ENCODE measurements around the gene NDE1. TPM values are rescaled to one million over a fixed set of nuclear protein-coding genes. Genes with fewer than 3 reads are reported as not detected.

Gene NDE1
- total and polyA plus RNA-seq, 2 donors (not counting 3 experiments of a cell fraction or from before 2014, with no cell fraction given), result 28.0 to 90.2 TPM

GRCh38 chr16:15676506-15676905, 26.5 kb downstream of the NDE1 start:
- H3K9me3 ChIP-seq (replicated peaks; ENCODE audit: control insufficient read depth, insufficient read depth, low read length), result no peaks in the 10 kb centered on the region
- no peak overlapping the region for H3K9ac ChIP-seq (replicated peaks; ENCODE audit: extremely low read depth, insufficient read depth, low read length)
- H2AFZ ChIP-seq (ENCODE audit: low read depth, low read length), result no peak overlapping the region
- no peaks in the 10 kb centered on the region for H3K27me3 ChIP-seq (ENCODE audit: control insufficient read depth in 2 of 2, insufficient read depth in 2 of 2, low read length in 2 of 2)
- no peak overlapping the region for H3K4me2 ChIP-seq (ENCODE audit: insufficient read depth, low read length)
- H3K9me1 ChIP-seq (replicated peaks; ENCODE audit: control insufficient read depth, extremely low read depth, insufficient read depth, low read length), result no peaks in the 10 kb centered on the region
- POLR2A ChIA-PET, result no interaction called here
- H3K4me1 ChIP-seq (ENCODE audit: control insufficient read depth, extremely low read depth, insufficient read depth, low read length), result peaks cover 21% of the 10 kb centered on the region
- H3K27ac ChIP-seq (ENCODE audit: insufficient read depth, low read depth, low read length), result no peak overlapping the region
- intact Hi-C loops (cut with micrococcal nuclease) (no loop called here), dilution Hi-C loops (cut with MboI; ENCODE audit: extremely low pct_ligation_motif_present, low sequenced_read_pairs) (no loop called here)
- H4K20me1 ChIP-seq (replicated peaks; ENCODE audit: control insufficient read depth, extremely low read depth, insufficient read depth, low read length), result no peaks in the 10 kb centered on the region
- BruUV-seq (replicated peaks), result no TSS peak
- CTCF ChIA-PET, result no interaction called here
- no peak overlapping the region for H3K4me3 ChIP-seq (replicated peaks in 1 of 3; ENCODE audit: insufficient read depth in 1 of 3, low read depth in 1 of 3, low read length in 3 of 3)
- TF ChIP-seq, protein P1, sequence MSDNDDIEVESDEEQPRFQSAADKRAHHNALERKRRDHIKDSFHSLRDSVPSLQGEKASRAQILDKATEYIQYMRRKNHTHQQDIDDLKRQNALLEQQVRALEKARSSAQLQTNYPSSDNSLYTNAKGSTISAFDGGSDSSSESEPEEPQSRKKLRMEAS (IDR thresholded peaks at IDR 0.05; ENCODE audit: insufficient read depth, insufficient read length), result no peak
- TF ChIP-seq GATA2 (IDR thresholded peaks at IDR 0.05; ENCODE audit: insufficient read depth, insufficient read length, low read depth, low read length), result no peak
- no peak for TF ChIP-seq FOS (IDR thresholded peaks at IDR 0.05; ENCODE audit: borderline replicate concordance, insufficient read depth, low read length)
- TF ChIP-seq MYC (IDR thresholded peaks at IDR 0.05; ENCODE audit: low read depth, low read length), result no peak
- TF ChIP-seq EZH2 (IDR thresholded peaks at IDR 0.05; ENCODE audit: borderline replicate concordance, low read depth, low read length, severe bottlenecking), result no peak
- TF ChIP-seq POLR2A (IDR thresholded peaks at IDR 0.05; ENCODE audit: low read depth, low read length), result no peak
- no peak for TF ChIP-seq POLR2AphosphoS5 (IDR thresholded peaks at IDR 0.05; ENCODE audit: insufficient read depth, low read depth, low read length)
- TF ChIP-seq, protein P2, sequence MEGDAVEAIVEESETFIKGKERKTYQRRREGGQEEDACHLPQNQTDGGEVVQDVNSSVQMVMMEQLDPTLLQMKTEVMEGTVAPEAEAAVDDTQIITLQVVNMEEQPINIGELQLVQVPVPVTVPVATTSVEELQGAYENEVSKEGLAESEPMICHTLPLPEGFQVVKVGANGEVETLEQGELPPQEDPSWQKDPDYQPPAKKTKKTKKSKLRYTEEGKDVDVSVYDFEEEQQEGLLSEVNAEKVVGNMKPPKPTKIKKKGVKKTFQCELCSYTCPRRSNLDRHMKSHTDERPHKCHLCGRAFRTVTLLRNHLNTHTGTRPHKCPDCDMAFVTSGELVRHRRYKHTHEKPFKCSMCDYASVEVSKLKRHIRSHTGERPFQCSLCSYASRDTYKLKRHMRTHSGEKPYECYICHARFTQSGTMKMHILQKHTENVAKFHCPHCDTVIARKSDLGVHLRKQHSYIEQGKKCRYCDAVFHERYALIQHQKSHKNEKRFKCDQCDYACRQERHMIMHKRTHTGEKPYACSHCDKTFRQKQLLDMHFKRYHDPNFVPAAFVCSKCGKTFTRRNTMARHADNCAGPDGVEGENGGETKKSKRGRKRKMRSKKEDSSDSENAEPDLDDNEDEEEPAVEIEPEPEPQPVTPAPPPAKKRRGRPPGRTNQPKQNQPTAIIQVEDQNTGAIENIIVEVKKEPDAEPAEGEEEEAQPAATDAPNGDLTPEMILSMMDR (IDR thresholded peaks at IDR 0.05; ENCODE audit: extremely low read depth in 1 of 2, insufficient read depth in 1 of 2, low read depth in 1 of 2, low read length in 2 of 2), result no peak
- TF ChIP-seq JUN (IDR thresholded peaks at IDR 0.05; ENCODE audit: borderline replicate concordance, insufficient read depth, insufficient read length, low read depth), result no peak
- DNase-seq (ENCODE audit: low read depth, low spot score), result no peak
- peaks cover 22% of the 10 kb centered on the region for H3K79me2 ChIP-seq (ENCODE audit: control insufficient read depth, insufficient read depth, low read length)
- H3K36me3 ChIP-seq (ENCODE audit: control insufficient read depth in 2 of 2, extremely low read depth in 1 of 2, insufficient read depth in 2 of 2, low read length in 2 of 2), result peaks cover 3 to 10% of the 10 kb centered on the region in 2 experiments
- FAIRE-seq, result no peak

Measured in endothelial cell of umbilical vein (primary cell).